Measurements from ENCODE around the gene FADD.

The FADD gene

DNA sequence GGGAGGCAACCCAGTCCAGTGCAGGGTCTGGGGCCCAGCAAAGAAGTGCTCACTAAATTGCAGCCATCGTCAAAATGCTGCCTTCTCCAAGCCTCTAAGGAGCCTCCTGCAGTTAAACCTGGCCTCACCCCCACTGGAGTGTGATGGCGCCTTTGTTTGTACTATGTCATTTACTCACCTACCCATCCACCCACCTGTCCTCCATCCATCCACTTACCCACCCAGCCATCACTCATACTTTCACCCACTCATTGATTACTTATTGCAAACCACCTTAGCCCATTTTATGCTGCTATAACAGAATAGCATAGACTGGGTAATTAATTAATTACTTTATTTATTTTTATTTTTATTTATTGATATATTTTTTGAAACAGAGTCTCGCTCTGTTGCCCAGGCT lies 38.6 kb downstream of the FADD start:
- DNase-seq = no peak

DNA sequence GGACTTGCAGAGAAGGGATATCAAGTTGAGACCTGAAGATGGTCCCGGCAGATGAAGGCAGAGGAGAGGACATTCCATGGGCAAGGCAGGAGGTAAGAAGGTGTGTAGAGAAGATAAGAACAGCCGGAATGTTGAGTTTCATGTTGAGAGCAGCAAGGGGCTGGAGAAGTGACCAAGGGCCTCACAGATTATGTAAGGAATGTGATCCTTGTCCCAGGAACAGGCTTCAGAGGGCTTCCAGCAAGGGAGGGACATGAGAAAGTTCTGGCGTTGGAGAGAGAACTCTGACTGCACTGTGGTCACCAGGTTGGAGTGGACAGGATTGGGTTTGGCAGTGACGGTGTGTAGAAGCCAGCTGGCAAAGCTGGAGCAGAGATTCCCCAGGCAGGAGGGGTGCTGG lies 39.8 kb downstream of the FADD start:
- no peak for DNase-seq

DNA sequence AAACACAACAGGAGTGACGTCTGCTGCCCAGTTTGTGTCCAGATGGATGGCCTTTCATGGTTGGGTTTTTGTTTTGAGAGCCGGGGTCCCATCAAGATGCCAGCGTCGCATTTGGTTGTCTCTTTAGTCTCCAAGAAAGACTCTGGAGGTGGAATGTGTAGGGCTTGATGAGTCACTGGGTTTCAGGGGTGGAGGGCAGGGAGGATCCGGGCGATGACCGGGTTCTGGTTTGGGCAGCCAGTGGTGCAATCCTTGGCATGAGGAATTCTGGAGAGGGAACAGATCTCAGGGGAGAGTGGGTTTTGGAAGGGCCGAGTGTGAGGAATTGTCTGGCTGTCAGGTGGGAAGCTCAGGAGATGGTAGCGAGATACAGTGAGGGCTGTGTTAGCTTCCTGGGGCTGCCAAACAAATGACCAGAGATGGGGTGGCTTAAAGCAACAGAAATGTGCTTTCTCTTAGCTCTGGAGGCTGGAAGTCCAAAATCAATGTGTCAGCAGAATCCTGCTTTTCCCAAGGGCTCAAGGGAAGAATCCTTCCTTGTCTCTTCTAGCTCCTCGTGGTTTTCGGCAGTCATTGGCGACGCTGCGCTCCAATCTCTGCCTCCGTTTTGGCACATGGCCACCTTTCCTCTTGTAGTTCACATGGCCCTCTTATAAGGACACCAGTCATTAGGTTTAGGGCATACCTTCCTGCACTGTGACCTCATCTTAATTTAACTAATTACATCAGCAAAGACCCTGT lies 41.0 kb downstream of the FADD start:
- DNase-seq = no peak

DNA sequence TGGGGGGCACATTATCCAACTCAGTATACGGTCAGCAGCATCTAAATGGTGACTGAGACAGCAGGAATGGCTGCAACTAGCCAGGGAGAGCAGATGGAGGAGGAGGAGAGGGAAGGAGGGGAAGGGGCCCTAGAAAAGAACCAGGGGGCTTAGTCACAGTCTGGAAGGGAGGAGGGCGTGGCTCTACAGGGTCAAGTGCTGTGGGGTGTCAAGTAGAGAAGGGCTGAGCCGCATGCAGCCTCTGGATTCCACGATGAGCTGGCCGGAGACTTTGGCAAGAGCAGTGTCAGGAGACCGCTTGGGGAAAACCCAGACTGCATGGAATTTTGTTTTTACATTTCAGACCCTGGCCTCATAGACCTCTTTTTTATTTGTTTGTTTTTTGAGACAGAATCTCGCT lies 41.6 kb downstream of the FADD start:
- DNase-seq = no peak

DNA sequence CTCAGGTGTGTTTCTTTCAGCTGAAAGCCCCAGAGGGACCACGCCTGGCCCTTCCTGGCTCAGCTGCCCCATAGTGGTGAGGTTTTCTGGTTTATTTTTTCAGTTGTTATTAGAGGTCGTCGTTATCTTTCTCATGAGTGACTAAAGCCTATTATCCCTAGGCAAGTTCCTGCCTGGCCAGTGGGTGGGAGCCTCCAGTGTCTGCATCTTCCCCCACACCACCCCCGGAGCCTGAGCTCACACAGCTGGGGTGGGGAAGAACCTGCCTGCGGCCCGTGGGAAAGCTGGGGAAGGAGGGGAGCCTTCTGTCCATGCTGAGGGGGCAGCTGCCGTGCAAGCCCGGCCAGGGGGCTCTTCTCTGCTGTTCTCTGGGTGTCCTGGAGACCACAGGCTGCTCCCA lies 43.1 kb downstream of the FADD start:
- no peak for DNase-seq

DNA sequence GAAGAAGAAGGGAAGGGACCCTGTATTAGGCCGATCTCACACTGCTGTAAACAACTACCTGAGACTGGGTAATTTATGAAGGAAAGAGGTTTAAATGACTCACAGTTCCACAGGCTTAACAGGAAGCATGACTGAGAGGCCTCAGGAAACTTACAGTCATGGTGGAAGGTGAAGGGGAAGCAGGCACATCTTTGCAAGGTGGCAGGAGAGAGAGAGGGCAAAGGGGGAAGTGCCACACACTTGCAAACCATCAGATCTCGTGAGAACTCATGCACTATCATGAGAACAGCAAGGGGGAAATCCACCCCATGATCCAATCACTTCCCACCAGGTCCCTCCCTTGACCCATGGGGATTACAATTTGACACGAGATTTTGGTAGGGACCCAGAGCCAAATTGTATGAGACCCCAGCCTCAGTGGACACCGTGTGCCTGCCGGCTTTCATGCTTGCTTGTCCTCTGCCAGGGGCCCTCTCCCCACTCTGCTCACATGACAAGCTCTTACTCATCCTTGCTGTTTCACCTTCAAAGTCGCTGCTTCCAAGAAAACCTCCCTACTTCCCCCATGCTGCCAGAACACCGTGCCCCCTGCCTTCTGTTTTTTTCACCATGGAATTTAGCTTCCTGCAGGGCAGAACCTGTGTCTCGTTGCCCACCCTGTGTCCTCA lies 44.1 kb downstream of the FADD start:
- DNase-seq = no peak

DNA sequence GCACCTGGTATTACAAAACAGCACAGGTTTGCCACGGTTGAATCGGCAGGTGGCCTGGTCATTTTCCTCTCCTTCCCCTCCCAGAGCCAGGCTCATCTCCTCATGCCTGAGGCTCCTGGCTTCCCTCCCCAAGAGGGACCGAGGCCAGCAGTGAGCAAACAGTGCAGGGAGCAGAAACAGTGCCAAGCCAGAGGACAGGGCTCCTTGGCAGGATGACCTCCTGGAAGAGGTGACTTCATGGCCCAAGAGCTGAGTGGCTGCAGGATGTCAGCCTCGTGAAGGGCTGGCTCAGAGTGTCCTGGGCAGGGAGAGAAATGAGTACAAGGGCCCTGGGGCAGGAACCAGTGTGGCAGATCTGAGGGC lies 44.6 kb downstream of the FADD start:
- no peak for DNase-seq

DNA sequence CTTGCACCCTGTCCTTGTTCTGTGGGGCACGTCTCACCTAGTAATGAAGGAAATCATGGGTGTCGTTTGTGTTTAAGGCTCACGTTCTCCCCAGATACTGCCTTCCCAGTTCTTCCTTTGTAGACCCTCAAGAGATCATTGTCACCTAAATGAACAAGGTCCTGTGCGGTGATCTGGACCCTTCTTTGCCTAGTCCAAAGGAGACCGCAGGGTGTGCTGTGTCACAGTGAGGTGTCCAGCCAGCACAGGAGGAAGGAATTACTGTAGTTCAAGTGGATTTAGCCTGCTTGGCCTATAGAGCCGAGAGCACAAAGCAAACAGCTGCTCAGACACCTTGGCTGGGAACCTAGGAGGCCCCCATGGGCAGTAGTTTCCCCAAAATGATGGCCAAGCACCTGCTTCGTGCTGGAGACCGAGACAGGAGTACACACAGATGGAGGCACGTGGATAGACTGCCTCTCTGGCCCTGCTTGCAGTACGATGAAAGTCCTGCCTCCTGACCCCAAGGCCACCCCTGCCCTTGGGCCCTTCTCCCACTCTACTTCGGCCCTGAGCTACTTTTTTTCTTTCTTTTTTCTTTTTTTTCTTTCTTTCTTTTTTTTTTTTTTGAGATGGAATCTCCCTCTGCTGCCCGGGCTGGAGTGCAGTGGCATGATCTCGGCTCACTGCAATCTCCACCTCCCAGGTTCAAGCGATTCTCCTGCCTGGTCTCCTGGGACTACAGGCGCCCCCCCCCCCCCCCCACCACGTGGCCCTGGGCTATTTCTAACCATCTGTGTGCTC lies 48.0 kb downstream of the FADD start:
- no peak for DNase-seq

DNA sequence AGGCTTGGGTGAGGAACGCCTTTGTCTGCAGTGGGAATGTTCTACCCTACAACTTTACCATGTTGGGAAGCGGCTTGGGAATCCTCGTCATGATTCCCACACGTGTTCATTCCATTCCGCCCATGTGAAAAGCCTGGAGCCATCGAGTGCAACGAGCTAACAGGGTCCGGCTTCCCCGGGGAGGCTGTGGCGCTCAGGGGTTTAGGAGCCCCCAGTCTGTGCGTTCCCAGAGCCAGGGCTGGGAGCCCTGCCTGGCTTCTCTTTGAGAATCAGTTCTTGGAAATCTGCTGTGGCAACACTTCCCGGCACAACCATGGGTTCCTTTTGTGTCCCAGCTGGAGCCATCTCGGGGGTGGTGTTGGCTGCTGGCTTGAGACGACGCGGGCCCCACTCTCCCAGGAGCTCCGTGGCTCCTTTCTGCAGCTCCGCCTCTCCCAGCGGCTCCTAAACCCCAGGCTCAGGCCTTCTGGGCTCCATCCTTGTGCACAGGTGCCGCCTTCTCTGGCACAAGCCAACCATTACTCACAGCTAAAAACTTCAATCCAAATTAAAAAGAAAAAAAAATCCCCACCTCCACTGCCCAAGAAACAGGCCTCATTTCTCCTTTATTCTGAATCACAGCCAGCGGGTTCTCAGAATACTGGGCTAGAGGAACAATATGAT lies 48.7 kb downstream of the FADD start:
- no peak for DNase-seq

DNA sequence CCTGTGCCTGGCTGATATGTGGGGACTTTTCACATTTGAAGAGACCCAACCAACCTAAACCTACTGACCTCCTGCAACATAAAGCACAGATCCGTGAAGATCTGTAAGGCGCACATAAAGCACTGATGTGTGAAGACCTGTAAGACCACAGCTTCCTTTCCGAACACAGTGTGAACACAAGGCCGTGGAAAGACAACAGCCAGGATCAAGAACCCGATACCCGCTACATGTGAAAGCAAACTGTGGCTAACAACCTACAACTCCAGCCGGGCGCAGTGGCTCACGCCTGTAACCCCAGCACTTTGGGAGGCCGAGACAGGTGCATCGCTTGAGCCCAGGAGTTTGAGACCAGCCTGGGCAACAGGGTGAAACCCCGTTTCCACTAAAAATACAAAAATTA lies 49.7 kb downstream of the FADD start:
- no peak for DNase-seq

DNA sequence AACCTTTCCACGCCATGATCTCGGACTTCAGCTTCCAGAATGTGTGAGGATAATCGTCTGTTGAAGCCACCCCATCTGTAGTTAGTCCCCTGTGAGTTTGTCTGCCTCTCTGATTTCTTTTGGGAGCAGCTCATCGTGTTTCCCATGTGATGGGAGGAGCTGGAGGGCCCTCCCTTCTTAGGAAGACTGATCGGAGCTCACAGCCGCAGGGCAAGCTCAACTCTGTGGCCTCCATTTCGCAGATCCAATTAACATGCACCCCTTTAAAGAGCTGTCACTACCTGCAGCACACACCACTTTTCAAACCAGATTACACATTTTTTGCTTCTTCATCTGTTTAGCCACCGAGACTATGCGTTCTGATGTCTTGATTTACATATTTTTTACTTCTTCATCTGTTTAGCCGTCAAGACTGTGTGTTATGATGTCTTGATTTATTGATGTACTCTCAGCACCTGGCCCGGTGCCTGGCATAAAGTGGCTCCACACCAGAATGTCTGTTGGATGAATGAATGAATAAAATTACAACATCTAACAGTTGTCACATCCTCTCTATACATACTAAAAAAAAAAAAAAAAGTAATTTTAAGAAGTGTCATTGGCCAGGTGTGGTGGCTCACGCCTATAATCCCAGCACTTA lies 52.5 kb downstream of the FADD start:
- no peak for DNase-seq
